ENCODE results near the gene CCL16.

- TF ChIP-seq CTCF (IDR thresholded peaks at IDR 0.05) (peak; percentile 67 to 88 (median 81)), POLR2A (IDR thresholded peaks at IDR 0.05) (no peak)
Measured at GRCh38 chr17:35969558-35970380, 11.5 kb downstream of the CCL16 start.
